GM12875 (cell line): ENCODE measurements around the gene INAFM2.

Experiments
- H3K4me3 ChIP-seq: one replicate; pipeline ENCODE4 v1.5.1; 2011; ENCODE audit warnings: low read depth, low read length, control low read depth
- TF ChIP-seq, protein P1 (sequence below): IDR thresholded peaks from 2 replicates; pipeline ENCODE4 v1.5.1; 2011; ENCODE audit warnings: low read depth, mild to moderate bottlenecking, control low read depth, inconsistent platforms, low read length, moderate library complexity, borderline replicate concordance; ENCODE audit not compliant: insufficient read depth

Gene INAFM2

DNA sequence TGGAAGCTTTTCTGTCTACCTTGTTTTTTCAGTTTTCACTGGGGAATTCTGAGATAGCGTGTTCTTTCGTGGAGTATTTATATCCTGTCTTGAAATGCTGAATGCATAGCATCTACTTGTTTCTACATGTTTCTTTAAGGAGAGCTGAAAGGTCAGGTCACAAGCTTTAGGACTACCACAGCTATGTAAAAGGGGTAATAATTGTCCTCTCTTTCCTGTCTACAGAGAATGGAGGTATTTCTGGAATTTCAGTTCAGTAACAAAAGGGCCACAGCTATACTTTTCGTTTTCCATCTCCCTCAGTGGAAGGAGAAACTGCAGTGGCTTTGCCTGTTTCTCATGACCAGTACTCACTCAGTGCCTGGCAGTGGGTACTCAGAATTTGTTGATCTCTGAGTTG, 4.7 kb downstream of the INAFM2 start:
- TF ChIP-seq, protein P1, sequence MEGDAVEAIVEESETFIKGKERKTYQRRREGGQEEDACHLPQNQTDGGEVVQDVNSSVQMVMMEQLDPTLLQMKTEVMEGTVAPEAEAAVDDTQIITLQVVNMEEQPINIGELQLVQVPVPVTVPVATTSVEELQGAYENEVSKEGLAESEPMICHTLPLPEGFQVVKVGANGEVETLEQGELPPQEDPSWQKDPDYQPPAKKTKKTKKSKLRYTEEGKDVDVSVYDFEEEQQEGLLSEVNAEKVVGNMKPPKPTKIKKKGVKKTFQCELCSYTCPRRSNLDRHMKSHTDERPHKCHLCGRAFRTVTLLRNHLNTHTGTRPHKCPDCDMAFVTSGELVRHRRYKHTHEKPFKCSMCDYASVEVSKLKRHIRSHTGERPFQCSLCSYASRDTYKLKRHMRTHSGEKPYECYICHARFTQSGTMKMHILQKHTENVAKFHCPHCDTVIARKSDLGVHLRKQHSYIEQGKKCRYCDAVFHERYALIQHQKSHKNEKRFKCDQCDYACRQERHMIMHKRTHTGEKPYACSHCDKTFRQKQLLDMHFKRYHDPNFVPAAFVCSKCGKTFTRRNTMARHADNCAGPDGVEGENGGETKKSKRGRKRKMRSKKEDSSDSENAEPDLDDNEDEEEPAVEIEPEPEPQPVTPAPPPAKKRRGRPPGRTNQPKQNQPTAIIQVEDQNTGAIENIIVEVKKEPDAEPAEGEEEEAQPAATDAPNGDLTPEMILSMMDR = no peak
- no peak overlapping the region for H3K4me3 ChIP-seq

GRCh38 chr15:40328751-40329150, 5.3 kb downstream of the INAFM2 start:
- H3K4me3 ChIP-seq = no peak overlapping the region
- TF ChIP-seq, protein P1 = no peak

GRCh38 chr15:40329804-40330203, 6.3 kb downstream of the INAFM2 start:
- TF ChIP-seq, protein P1 = no peak
- no peak overlapping the region for H3K4me3 ChIP-seq

GRCh38 chr15:40330368-40330836, 6.9 kb downstream of the INAFM2 start:
- no peak overlapping the region for H3K4me3 ChIP-seq
- TF ChIP-seq, protein P1 = no peak

DNA sequence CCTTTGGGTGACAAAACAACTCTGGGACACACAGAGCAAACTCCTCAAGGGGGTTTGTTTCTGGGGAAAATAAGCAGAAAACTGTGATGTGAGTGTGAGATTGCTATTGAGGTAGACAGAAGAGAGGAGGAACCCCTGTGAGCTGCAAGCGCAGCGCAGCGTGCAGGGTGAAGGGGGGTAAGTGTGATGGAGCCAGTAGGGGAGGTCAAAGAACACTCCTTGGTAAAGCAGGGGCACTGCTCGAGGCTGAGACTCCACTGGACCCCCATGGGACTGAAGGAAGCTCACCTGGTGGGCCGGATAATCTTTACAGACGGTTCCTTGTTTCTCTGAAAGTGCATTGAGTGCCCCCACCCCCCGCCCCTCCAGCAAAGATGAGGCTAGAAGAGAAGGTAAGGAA, 7.5 kb downstream of the INAFM2 start:
- TF ChIP-seq, protein P1 = no peak

DNA sequence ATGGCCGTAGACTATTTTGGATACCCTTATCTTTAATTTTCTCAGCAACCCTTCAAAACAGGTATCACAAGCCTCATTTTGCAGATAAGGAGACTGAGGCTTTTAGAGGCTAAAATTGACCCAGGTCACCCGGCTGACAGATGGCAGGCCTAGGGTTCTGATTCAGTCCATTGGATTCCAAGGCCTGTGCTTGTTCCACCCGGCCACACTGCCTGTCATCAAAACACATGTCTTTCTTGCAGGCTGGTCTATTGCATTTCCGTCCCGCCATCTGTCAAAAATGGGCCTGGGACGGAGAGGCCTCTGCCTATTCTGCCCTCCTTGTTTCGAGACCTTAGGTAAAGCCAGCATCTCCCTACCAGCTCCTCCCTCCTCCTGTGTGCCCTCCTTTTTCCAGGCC, 8.1 kb downstream of the INAFM2 start:
- TF ChIP-seq, protein P1 = no peak
- no peak overlapping the region for H3K4me3 ChIP-seq

More for the DNA sequence above, 7.5 kb downstream of the INAFM2 start:
- no peak overlapping the region for H3K4me3 ChIP-seq

- TF ChIP-seq, protein P1 = no peak
- H3K4me3 ChIP-seq = no peak overlapping the region
These were observed 8.8 kb downstream of the INAFM2 start for GRCh38 chr15:40332113-40332781.
